ENCODE results near the gene CLSTN2.

CLSTN2 gene

DNA sequence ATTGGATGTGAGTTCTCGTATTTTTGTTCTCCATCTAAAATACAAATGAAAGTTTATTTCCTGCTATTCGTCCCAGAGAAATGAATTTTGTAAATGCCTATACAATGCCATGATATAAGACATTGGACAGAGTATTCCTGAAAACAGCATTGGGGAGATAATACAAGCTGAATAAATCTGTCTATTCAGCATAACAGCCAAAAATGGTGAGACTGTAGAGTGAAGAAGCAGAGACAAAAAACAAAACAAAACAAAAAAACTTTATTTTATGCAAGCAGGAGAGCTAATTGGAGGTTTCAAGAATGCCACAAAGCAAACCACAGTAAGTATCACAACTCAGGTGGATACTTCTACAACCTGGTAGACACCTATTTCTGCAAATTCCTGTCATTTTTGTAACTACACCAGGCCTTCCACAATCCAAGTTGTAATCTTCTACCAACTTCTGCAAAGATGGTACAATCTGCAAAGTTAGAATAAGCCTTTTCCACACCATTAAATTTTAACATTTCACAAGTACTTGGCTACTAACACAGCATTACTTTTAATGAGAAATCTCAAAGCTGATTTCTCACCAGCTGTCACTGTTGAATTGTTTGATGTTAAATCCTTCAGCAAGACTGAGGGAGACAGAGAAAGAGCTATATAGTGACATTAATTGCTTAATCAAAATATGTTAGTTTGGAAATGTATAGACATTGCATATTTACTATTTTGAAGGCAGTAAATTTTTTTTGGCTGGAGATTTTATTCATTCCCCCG lies 163.1 kb downstream of the CLSTN2 start:
- DNase-seq: no peak

DNA sequence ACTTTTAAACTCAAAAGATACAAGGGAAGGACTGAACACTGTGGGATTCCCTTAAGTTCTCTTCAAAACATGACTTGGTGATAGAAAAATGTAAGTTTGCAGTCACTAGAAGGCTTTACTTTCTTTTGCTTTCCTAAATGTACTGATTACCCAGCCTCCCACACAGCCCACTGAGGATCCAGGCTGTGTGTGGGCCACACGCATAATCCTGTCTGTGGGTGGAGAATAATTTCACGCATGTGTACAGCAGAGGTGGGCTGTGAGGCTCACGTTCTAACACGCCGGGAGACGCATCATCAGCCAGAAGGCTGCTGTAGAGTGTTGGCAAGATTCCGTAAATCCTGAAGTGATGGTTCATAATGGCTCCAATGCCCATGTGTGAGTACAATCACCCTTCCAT lies 165.5 kb downstream of the CLSTN2 start:
- DNase-seq: no peak

DNA sequence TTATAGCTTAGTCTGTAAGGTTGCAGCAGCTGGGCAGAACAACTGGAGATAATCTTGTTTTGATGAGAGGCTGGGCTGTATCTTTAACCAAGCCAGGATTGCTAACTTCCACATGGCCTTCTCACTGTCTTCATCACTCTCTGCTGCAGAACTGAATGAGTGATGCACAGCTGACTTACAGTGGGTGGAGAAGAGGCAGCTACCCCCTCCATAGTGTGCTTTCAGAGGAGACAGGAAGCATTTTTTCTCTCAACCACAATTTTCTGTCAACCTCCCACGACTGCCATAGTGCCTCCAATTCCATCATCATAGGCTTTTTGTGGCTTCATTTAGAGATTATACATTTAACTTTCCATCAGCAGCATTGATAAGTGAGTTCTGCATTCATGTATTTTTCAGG lies 168.2 kb downstream of the CLSTN2 start:
- no peak for DNase-seq

DNA sequence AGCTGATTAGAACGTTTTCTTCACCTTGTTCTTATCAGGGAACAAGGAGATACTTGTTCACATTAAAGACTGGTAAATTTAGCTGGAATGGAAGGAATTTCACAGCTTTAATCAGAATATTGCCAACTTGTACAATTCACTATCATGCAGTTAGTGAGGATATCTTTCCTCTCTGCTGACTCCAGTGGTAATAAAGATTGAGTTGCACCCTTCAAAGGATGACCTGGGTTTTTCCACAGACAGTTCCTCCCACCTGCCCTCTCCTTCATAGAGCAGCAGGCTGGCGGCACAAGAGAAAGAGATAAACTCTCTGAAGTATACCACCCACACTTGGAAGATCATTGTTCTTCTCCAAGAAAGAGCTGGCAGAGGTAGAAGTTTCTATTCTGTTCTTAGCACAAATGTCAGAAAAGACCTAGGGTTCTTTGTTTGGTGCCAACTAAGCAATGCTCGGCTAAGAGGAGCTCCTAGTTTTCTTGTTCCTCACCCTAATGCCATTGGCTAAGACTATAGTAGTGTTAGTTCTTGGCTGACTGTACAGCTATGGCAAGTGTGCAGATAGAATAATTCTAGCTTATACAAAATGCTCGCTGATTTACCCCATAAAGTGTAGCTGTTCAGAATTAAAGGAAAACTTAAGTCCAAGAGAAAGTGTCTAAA lies 169.1 kb downstream of the CLSTN2 start:
- DNase-seq: no peak

DNA sequence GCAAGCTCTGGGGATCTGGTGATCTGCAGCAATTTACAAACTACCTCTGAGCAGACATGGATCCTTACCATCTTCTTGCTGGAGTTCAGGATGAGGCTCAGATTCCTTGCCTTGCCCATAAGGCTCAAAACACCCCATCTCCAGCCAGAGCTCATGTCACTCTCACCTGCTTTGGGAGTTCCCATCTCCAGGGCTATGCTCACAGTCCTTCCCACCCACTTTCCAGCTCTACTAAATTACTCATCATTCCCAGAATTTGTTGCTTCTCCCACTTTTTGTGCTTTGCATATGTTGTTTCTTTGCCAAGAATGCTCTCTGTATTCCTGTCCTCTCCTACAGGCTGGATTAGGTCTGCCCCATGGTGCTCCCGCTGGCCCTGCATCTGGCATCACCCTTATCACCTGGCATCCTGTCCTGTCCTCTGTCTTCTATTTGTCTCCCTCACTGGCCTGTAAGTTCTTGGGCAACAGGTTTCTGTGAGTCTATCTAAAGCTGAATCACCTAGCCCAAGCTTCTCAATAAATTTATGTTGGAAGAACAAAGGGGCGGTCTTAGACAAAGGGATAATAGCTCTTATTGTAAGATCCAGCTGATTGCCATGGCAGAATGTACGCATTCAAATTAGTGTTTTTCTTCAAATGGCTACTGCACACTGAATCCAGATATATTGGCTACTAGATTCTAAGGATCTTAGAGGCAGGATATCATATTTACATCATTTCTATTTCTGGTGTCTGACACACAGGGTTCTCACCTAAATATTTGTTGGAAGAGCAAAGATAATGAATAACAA lies 179.2 kb downstream of the CLSTN2 start:
- no peak for DNase-seq

DNA sequence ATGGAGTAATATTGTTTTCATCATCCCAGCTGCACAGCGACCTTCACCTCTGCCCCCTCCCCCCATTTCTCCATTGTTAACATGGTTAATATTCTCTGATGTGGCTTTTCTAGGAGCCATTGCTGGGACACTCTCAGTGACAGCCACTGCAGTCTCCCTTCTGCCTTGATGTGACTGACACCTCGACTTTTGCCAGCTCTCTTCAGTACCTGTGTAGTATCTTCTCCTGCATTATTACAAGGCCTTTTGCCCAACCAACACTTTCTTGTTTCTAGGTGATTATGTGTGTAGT lies 179.8 kb downstream of the CLSTN2 start:
- no peak for DNase-seq

DNA sequence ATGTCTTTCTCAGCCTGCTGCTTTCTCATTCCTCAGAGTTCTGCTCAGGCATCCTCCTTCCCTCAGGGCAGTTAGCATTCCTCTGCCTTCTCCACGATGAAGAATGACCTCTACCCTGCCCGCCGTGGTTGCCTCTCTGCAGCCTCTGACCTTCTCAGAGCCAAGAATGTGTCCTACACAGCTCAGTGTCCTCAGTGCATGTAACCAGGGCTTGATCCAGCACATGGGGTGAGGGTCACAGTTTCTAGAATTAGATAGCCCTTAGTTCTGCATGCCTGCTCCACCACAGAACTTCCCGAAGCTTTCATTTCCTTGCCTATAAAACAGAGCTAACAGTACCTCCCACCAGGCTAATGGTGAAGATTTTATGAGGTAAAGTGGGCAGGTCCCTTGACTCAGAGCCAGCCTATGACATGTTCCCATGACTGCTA lies 182.1 kb downstream of the CLSTN2 start:
- peak; percentile 74 for DNase-seq

DNA sequence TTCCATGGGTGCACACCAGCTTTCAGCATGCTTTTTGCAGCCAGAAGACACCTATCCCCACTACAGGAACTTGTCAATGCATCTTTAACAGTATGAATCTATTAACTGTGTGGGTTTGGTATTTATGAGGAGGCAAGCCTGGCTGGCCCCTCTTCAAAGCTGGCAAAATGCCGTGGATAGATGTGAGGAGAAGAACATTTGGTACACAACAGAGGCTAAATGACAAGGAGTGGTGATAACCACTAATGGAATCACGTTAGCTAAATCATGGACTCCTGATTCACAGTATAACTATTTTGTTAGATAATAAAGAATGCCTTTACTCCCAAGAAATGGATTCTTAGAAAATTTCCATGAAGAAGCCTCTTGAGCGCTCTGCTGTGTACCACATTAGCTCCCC lies 187.2 kb downstream of the CLSTN2 start:
- DNase-seq: no peak

DNA sequence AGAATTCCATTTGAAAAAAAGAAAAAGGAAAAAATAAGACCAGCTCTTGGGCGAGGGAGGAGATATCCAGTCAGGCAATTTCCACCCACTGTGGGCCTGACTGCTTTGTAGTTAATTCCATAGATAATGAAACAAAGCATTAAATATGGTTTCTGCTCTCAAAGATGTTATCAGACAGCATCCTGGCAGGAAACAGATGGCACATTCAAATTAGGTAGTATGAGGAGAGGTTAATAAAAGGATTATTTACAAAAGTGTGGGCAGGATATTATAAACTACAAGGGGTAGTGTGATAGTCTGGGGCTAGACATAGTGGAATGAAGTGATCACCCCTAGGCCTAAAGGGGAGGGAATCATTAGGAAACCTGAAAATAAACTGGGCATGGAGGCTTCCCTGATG lies 193.2 kb downstream of the CLSTN2 start:
- DNase-seq: no peak

DNA sequence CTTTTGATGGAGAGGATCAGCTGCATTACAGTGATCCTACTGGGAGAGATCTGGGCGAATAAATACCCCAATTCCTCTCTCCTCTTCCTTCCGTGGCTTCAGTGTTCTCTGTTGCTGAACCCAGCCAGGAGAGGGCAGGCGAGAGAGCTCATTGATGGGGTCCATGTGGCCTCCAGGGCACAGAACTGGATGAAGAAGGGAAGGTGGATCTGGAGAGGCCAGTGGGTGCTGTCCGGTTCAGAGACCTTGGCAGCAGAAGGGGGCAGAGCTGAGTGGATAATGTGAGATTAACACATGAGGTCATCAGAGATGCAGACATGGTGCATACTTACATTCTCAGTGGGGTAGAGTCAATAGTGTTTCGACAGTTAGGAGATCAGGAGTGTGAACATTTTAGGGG lies 193.6 kb downstream of the CLSTN2 start:
- DNase-seq: no peak

DNA sequence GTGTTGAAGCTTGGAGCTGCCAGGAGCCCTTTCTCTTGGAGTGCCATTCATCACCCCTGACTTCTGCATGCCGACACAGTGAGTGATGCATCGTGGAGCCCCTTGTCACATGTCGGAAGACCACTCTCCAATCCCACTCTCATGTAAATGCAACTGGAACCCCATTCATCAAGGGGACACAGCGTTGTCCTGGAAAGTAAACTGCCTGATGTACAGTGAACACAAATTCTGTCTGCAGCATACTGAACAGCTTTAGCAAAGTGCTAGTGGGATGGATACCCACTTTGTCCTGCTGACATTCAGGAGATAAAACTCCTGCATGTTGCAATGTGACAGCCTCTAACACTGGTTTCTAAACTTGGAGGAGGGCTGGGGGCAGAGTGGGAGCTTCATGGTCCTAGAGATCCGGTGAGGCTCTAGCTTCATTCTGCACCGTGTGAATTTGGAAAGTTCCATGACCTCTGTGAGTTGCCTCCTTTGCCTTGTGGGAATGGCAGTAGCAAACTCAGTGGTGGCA lies 194.8 kb downstream of the CLSTN2 start:
- no peak for DNase-seq

DNA sequence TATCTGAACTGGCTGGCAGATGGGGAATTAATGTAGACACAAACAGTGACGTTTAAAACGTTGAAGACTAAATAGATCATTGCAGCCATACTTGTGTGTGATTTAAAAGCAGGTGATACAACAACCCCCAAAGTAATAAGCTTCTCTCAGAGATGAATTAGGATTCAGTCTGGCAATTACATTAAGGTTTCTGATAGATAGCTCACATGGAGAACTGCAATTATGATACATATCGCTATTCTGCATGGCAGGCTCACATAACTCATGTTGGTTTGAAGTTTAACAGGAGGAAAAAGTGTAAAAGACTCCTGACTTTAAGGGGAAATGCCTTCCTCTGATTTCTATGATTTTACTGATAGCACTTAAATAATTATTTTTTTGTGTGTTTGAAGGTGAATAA lies 196.9 kb downstream of the CLSTN2 start:
- no peak for DNase-seq

DNA sequence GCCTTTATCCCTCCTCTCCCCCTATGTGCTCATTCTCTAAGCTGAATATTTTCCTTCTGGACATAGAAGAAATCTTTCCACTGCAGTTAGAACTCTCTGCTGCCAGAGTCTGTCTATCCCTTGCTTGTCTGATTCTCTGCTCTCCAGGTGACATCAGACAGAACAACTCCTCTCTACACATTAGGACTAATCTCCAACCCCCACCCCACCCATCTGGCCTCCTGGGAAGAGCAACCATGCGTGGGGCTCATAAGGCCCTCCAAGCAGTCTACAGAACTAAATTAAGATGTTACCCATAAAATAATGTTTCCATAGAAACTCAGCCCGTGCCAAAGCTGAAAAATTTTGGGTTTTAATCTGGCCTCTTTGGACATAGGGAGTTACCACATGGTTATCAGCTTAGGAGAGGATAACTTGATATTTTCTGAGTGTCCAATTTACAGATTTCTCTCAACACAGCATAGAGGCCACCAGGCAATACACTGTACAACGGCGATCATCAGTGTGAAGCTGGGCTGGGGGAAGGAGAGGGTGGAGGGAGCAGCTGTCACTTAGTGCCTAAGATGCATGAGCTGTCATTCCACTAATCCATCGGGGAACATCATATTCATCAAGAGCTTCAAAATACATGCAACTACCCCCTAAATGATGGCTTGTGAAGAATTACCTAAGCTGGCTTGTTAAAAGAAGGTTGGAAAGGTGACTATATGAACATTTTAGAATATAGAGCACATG lies 199.4 kb downstream of the CLSTN2 start:
- no peak for DNase-seq

DNA sequence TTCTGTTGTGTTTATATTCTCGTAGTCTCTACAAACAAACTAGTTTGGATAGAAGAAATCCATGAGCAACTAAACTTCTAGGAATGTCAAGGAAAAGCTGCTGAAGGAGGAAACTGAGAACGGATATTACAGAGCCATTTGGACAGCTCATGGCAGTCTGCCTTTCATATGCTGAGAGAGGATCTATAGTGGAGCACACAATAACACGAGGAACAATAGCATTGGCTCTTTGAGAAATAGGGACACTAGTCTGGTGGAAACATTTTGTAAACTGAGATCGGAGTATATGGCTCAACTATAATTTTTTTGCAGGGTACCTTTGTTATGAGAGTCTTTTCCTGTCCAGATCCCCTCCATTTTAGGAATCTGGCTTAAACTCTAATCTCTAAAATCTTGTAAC lies 200.5 kb downstream of the CLSTN2 start:
- no peak for DNase-seq

DNA sequence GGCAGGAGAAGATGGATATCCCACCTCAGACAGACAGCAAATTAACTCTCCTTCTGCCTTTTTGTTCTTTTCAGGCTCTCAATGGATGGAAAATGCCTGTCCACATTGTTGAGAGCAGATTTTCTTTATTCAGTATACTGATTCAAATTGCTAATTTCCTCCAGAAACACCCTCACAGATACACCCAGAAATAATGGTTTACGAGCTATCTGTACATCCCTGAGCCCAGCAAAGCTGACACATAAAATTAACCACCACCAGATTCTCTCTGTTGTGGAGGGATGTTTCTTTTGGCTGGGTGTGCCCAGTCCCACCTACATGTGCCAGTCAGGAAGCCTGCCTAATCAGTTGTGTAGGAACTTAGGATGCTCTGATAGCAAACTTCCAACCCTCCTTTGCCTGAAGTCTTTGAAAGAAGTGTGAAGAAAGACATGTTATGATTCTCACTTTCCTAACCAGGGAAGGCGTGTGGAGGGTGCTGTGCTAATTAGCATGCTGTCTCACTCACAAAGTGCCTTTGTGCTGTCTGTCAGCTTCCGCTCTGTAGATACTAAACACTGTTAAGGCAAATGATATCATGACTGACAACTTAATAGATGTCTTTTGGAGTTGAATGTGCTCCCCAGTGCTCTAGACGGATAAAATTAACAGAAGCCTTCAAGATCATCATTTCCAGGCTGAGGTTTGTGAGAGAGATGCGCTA lies 208.5 kb downstream of the CLSTN2 start:
- DNase-seq: no peak

DNA sequence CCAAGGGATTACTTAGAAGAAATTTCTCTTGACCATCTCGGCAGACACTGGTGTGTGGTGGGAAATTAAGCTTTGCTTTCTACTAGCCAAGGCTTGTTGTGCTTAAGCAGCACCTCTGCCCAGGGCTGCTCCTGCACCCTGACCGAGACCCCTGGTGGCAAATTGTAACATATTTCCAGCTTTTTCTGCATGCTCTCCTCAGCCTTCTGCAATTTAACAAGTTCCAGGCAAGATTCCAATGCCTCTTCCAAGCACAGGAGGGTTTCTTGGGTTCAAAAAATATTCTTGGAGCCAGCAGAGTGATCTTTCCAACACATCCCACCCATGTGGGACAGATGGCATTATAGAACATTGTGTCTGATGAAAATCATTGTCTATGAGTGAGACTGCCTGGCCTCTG lies 210.5 kb downstream of the CLSTN2 start:
- DNase-seq: no peak

DNA sequence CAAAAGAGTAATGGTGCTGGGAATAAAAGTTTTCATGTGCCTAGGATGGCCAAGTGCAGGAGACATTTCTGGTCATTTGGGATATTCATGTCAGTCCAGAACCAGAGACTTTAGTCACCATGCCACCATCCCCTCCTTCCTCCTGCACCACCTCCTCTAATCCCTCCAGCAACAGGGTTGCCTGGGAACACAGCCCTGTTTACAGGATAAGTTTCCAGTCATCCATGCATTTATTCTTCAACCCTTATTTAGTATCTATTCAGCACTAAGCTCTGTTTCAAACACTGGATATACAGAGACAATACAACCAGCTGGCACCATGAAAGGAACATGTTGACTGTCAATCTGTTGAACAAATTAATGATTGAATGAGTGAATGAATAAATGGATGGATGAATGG lies 211.7 kb downstream of the CLSTN2 start:
- DNase-seq: no peak

DNA sequence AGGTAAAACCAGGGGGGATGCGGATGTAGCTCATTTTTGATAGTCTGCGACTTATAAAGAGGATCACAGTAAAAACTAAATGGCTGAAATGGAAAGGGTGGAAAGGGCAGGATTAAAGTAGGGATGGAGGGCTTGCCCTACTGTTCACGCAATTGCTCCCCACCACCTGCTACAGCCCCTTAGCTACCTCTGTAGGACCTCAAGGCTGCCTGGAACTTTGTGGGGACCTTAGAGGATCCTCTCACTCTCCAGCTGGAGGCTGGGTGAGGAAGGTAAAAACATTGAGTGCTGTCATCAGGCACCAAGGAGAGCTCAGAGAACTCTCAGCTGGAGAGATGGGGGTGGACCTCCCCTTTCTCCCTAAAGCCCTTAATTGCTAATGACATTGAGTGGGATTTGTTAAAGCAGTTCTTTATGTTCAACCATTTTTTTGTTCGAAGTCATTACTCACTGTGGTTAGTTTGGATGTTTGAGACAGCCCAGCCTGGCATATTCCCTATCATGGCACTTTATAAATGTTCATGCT lies 213.0 kb downstream of the CLSTN2 start:
- no peak for DNase-seq

DNA sequence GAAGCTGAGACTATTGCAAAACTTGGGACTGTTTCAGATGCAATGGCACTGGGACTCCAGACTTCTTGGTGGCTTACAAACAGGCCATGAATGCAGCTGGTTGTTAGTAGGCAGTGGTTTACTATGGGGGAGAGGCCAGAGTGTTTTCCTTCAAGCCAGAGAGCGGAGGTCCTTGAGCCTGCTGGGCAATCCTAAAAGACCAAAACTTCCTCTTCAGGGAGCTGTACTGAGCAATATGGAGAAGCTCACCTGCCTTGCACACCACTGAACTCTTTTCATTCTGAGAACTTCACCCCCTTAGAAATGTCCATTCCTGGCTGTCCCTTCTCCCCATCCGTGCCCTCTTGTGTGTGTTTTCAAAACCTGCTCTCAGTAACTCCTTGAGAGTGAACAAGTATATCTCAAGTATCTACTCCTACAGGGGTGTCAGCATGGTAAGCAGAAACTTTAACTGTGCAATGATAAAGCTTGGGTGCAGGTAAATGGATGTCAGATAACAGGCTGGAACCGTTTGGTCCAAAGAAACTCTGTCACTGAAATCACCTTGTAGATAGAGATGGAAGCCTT lies 213.9 kb downstream of the CLSTN2 start:
- DNase-seq: no peak

DNA sequence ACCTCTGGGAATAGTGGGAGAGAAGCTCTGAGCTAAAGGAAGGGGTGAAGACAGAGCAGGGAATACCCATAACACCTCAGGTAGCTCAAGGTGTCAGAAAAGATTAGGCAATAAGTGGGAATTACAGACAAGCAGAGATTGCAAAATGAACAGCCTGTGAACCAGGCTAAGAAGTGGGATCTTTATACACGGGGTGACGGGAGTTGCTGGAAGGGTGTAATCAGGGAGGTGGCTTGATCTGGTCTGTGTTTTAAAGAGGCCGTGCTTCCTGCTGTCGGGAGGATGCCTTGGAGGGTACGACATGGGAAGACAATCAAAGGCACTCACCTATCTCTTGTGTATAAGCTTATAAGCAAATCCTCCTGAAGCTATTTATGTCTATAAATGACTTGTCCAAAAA lies 216.3 kb downstream of the CLSTN2 start:
- no peak for DNase-seq

DNA sequence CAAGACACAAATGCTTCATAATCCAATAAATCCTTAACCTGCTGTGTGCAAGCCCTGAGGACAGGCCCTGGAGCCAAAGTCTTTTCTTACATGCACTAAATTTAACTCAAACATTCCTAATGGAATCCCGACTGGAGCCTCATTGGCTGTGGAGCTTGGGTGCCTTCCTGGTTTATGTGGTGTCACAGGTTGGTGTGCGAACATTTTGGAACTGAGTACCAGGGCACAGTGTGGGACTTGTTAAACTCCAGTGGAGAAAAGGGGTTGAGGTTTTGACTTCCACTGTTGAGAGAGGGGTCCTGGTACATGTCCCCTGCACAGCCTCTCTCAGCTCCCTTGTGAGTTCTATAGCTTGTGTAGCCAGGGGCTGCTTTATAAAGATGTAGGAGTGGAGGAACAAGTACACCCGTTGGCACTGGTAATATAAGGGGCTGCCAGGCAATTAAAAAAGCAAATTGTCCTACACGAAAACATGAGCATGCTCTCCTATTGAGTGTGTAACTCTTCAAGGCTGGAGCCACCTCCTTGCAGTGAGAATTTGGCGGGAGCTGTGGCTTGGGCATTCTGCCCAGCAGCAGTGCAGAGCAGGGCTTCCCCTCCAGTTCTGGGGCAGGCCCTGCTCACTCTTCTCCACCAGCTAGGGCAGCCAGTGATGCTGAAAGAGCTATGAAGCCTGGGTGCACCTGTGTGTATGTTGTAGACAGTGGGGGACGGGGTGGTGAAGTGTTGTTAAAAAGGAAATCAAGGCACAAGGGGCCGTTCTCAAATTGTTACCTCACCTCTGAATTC lies 218.1 kb downstream of the CLSTN2 start:
- DNase-seq: no peak
